Activated naive CD4-positive, alpha-beta T cell (primary cell): ENCODE data around the gene THSD7A.

ENCODE experiments used
- DNase-seq, 4 experiments: peaks; one replicate each; lab custom pipeline; 2025; lab: John Stamatoyannopoulos, UW

Gene THSD7A

GRCh38 chr7:11507929-11508328, 324.1 kb downstream of the THSD7A start:
- DNase-seq, result no peak

GRCh38 chr7:11506417-11506816, 325.6 kb downstream of the THSD7A start:
- DNase-seq, result no peak

DNA sequence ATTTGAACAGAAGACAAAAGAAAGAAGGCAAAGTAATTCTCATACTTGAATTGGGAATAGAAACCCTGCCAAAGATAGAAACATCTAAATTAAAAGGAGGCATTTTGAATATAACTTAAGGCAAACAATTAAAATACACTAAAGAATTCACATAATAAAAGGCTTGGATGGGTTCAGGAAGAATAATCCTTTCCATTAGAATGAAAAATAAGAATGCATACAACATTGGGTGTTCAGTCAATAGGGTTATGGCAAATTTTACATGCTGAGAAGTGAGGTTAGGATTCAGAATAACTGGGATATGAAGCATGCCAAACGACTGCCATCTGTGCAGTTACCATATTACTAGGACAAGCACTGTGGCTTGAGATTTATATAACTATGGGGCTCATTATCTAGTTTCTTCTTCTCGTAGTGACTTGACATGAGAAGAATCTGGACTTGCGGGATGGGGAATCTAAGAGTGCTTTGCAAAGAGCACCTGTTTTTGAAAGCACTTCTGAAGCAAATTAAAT, 326.5 kb downstream of the THSD7A start:
- no peak for DNase-seq

DNA sequence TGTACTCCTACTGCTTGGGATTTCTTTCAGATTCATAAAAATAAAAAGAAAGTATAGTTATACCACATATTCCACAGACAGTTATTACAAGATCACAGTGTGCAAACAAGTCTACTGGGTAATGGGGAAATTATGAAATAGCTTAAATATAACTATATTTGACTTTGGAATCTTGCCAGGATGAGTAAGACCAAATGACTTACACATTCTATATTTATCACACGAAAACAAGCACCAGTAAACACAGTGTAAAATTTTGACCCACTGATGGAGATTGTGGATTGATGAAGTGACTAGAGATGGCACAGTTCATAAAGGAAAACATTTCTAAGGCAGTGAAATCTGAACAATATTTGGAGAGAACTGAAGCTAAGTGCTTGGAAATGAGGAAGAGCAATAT, 339.7 kb downstream of the THSD7A start:
- DNase-seq, result no peak

DNA sequence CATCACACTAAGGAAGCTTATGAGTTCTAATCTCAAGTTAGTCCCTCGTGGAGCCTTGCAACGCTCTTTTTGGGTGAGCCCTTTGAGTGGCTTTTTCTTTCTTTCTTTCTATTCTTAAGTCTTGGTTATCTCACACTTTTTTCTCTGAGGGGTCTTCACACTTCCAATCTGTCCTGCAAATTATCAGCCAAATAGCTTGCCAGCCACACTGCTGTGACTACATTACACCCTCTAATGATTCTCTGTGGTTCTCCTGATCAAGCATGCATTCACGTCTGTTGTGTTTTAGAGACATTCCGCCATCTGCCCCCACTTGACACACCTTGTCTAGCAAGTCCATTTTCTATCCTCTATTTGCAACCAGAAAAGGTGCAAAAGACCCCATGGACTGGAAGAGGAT, 340.2 kb downstream of the THSD7A start:
- no peak for DNase-seq

GRCh38 chr7:11489280-11489679, 342.7 kb downstream of the THSD7A start:
- no peak for DNase-seq

DNA sequence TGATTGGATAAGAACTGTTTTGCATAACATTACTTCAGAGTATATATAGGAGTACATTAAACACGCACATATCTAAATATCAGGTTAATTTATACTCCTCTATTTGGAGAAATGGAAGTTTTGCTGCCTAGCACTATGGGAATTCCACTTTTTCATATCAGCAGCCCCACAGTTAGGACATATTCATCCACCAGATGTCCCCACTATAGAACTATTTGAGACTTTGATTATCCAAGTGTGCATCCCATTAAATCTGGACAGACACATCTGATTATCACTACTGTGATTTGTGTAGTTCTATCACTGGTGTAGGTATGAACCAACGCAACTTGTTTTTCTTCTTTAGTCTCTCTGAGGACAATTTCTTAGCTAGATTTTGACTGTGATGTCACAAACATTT, 345.7 kb downstream of the THSD7A start:
- no peak for DNase-seq

DNA sequence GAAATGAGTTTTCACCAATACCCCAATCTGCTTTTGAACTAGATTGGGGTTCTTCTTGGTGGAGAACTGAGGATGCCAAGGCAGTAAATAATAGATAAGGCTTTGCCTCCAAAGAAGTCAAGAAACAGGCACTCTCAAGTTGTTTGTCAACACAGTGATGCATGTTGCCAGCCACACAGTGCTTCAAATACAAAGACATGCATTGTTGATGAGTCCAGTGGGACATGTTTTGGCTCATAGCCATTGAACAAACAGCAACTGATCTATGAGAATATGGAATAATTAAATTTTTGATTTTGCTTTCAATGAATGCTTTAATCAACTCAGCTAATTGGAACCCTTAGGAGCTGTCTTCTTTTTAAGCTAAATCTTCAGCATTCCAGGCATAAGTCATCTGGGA, 346.4 kb downstream of the THSD7A start:
- no peak for DNase-seq

DNA sequence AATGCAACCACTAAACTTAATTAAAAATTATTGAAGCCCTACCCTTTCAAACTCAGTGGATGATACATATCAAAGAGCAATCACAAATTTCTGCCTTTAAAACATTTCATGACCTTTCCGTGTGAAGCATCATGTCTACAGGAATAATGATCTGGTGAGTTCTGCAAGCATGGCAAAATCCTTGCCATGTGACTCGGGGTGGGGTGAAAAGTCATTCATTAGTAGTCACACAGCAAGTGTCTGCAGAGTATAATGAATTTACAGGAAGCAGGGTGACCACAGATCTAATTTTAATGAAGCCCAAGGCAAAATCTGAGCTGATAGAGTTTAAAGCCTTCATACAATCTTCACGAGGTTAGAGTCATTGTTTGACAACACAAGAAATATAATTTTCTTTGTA, 351.9 kb downstream of the THSD7A start:
- DNase-seq, result no peak

DNA sequence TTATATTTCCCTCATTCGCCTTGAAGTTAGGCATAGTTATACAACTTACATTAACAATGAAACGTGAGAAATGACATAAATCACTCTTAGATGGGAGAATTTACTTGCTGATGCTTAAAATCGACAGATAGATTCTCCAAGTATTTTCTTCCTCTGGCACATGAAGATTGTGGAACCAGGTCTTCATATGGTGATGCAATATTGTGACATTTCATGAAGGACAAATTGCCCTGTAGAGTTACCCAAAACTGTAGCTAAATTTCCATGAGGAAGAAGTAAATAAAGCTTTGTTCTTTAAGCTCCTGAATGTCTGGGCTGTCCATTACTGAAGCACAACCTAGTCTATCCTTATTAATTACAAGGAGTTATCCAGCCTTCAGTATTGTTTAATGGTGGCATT, 353.1 kb downstream of the THSD7A start:
- no peak for DNase-seq

GRCh38 chr7:11478426-11478825, 353.6 kb downstream of the THSD7A start:
- DNase-seq, result no peak

GRCh38 chr7:11474902-11475585, 357.0 kb downstream of the THSD7A start:
- DNase-seq, result no peak

- DNase-seq, result no peak
These were observed 358.1 kb downstream of the THSD7A start for GRCh38 chr7:11473807-11474424.

DNA sequence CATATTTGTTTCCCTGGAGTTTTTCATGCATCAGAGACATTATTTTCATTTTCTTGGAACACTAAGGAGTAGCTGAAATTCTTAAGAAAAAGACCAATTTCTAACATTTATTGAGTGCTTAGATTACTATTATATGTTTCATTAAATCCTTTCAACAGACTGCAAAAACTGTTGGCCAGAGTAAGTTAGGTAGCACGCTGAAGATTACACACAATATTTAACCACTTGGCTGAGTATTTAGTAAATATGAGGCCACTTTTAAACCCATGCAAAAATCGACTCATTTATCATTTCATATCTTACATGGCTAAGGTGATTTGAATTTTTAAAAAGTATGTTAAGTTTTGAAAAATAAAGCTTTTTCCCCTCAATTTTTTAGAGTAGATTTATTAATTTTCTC, 358.8 kb downstream of the THSD7A start:
- DNase-seq, result no peak

- no peak for DNase-seq
These were observed 359.4 kb downstream of the THSD7A start for GRCh38 chr7:11472646-11473045.

DNA sequence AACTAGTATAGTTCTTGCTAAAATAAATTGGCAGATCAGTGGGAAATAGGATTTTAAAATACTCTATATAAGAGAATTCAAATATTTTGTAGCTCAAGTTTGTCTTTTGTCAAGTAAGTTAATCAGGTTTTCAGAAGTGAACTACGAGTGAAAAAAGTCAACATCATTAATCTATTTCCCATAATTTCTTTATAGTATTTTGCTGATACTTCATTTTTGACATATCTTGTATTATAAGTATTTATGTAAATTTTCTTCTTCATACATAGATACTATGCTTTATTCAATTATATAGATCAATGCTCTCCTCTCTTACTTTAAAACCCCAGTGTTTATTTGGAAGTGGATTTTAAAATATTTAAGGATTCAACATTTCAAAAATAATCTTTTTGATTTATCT, 360.7 kb downstream of the THSD7A start:
- no peak for DNase-seq

- DNase-seq, result no peak
These were observed 362.8 kb downstream of the THSD7A start for GRCh38 chr7:11469028-11469745.

- DNase-seq, result no peak
These were observed 365.4 kb downstream of the THSD7A start for GRCh38 chr7:11466517-11467105.

DNA sequence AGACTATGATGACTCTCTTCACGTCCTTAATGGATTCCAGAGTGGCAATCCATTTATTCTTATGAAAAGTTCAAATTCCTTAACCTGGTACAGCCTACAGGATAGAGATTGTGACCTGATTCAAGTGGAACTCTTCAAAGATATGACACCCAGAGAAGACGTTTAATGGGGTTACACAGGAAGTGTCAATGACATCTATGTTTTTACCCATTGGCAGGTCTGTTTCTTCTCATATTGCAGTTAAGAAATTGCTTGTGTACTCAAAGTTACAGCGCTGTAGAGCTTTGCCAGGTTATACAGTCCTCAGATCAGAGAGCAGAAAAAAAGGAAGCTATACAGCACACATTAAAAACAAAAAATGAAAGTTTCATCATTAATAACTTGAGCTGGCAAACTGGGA, 367.4 kb downstream of the THSD7A start:
- no peak for DNase-seq

GRCh38 chr7:11461946-11462345, 370.1 kb downstream of the THSD7A start:
- no peak for DNase-seq

GRCh38 chr7:11458736-11459483, 373.1 kb downstream of the THSD7A start:
- no peak for DNase-seq

DNA sequence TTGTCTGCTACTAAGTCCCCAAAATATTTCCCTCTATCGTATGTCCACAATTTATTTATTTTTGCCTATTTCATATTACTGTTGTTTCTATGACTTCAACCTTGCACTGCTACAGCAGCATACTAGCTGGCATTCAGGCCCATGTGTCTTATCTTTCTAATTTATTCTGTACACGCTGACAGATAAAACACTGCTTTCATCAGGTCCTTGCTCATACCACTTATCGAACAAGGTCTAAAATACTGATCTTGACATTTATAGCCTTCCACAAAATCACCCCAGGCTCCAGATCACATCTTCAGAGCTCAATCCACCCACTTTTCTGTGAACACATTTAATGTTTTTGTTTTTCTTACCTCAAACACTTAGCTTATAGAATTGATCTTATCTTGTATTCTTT, 374.6 kb downstream of the THSD7A start:
- no peak for DNase-seq
